ENCODE data around the gene ZNF615.
"Not testable (repeated sequence)": the region's sequence is repeated elsewhere in the genome, so short reads cannot be mapped to it uniquely, and the experiment has no call there.

ZNF615 gene

GRCh38 chr19:51980116-51980736 lies 27.8 kb downstream of the ZNF615 start:
- no peak for DNase-seq

GRCh38 chr19:51978882-51979281 lies 29.1 kb downstream of the ZNF615 start:
- DNase-seq: no peak

- no peak for DNase-seq
Measured at GRCh38 chr19:51977346-51977745, 30.7 kb downstream of the ZNF615 start.

- DNase-seq: no peak
Measured at GRCh38 chr19:51976852-51977251, 31.2 kb downstream of the ZNF615 start.

- DNase-seq: not testable (repeated sequence)
Measured at GRCh38 chr19:51975787-51976186, 32.2 kb downstream of the ZNF615 start.

- DNase-seq: peak; percentile 1
Measured at GRCh38 chr19:51971624-51972023, 36.4 kb downstream of the ZNF615 start.

GRCh38 chr19:51970718-51971117 lies 37.3 kb downstream of the ZNF615 start:
- no peak for DNase-seq

GRCh38 chr19:51965583-51965982 lies 42.4 kb downstream of the ZNF615 start:
- no peak for DNase-seq

GRCh38 chr19:51960621-51961233 lies 47.3 kb downstream of the ZNF615 start:
- DNase-seq: not testable (repeated sequence)

GRCh38 chr19:51959791-51960190 lies 48.2 kb downstream of the ZNF615 start:
- DNase-seq: no peak

GRCh38 chr19:51957846-51958245 lies 50.2 kb downstream of the ZNF615 start:
- DNase-seq: not testable (repeated sequence)

- no peak for DNase-seq
Measured at GRCh38 chr19:51948975-51949374, 59.0 kb downstream of the ZNF615 start.

GRCh38 chr19:51946602-51947001 lies 61.4 kb downstream of the ZNF615 start:
- no peak for DNase-seq

GRCh38 chr19:51944798-51945552 lies 63.0 kb downstream of the ZNF615 start:
- no peak for DNase-seq

All from NCI-H2171 (cell line).